ENCODE results near the gene DCC.

Gene DCC

DNA sequence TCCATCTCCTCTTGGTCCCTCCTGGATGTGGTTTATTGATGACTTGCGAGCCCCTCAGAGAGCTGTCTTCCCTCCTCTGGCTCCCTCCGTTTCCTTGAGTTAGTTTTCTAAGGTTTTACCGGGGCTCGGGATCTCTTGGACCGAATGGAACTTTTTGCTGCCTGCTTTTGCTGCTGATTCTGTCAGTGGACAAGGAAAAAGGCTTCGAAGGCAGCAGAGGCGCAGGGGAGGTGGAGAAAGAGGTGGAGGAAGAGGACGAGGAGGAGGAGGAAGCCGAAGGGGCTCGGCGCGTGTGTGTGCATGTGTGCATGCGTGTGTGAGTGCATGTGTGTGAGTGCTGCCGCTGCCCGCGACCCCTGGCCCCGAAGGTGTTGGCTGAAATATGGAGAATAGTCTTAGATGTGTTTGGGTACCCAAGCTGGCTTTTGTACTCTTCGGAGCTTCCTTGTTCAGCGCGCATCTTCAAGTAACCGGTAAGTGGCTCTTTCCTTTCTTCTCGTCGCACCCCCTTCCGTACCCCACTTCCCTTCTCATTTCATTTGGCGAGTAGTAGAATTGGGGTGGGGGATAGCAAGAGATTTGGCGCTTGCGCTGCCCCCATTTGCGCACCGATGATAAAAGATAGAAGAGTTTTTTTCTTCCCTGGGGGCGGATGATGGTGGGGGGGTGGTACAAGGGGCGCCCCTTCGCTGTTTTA lies 557 bp downstream of the DCC start:
- Histone ChIP-seq H3K36me3 (ENCODE audit: insufficient read depth, low read length) (no peaks in the 10 kb centered on the region), H3K9me3 (ENCODE audit: low read length) (no peaks in the 10 kb centered on the region), H2AFZ (ENCODE audit: low read depth, low read length) (peak overlapping the region; percentile 96), H3K27me3 (ENCODE audit: insufficient read depth, low read length) (peaks cover 10% of the 10 kb centered on the region), H3K4me1 (ENCODE audit: insufficient read depth, low read length) (peaks cover 29% of the 10 kb centered on the region), H3K4me3 (ENCODE audit: low read length) (peak overlapping the region; percentile 53)

DNA sequence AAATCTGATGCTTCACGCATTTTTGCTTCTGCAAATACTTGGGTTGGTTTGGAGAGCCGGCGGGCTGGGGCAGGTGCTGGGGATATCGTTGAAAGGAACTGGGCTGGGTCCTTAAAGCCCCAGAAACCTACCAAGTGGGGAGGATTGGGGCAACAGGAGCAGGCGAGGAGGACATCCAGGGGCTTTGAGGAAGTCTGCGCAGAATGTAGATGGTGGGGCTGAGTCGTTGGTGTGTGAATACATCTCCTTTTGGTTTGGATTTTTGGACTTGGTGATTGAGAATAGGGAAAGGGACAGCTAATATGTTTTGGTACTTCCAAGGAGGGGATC lies 1.1 kb downstream of the DCC start:
- Histone ChIP-seq H3K4me1 (ENCODE audit: insufficient read depth, low read length) (peaks cover 29% of the 10 kb centered on the region), H3K36me3 (ENCODE audit: insufficient read depth, low read length) (no peaks in the 10 kb centered on the region), H3K27me3 (ENCODE audit: insufficient read depth, low read length) (peaks cover 10% of the 10 kb centered on the region), H3K9me3 (ENCODE audit: low read length) (no peaks in the 10 kb centered on the region), H2AFZ (ENCODE audit: low read depth, low read length) (peak overlapping the region; percentile 96), H3K4me3 (ENCODE audit: low read length) (peak overlapping the region; percentile 53)

DNA sequence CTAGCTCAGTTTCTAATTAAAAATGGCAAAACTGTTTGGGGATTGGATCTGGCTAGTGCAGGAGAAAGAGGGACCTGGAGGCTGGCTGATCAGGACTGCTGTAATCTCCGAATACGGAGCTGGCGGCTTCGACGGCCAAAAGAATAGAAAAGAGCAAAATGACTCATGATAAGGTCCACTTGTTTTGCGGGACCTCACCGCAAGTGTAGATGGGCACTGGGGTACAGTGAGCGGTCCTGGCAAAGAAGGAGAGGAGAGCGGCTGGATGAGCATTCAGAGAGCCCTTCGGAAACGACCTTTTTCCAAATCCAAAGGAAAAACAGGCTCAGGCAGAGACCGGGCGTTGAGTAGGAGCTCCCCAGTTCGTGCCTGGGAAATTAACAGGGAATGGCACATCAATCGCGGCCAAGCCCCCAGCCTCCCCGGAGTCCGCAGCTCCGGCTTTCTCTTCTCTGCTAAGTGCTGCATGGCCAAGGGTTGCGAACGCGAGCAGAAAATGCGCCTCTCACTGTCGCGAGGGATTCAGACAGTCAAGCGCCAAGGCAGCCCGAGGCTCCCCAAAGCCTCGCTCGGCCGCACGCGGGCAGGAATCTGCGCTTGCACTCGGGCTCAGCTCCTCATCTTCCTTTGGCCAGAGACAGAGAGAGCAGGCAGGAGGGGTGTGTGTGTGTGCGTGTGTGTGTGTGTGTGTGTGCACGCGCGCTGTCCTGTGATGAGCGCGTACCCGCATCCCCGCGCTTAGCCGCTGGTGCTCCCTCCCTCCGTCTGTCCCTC lies 1.8 kb downstream of the DCC start:
- Histone ChIP-seq H3K9me3 (ENCODE audit: low read length) (no peaks in the 10 kb centered on the region), H3K4me3 (ENCODE audit: low read length) (peak overlapping the region; percentile 53), H3K4me1 (ENCODE audit: insufficient read depth, low read length) (peaks cover 29% of the 10 kb centered on the region), H3K27me3 (ENCODE audit: insufficient read depth, low read length) (peaks cover 10% of the 10 kb centered on the region), H3K36me3 (ENCODE audit: insufficient read depth, low read length) (no peaks in the 10 kb centered on the region), H2AFZ (ENCODE audit: low read depth, low read length) (peak overlapping the region; percentile 66)

DNA sequence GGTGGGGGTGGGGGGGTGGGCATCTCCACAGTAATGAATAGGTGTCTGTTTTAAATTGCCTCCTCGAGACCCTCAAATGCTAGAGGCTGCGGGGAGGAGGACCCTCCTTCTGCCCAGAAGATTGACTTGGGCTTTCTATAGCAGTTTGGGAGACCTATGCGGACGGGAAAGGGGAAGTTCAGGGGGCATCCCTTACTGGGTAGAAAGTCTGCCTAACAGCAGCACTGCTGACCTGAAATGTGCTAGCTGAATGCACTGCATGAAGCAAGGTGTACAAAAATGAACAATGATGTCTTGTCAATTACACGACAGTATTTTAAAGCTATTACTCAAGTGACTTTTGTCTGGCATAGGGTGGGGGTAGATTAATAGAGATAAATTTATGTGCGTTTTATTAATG lies 2.5 kb downstream of the DCC start:
- H3K4me3 ChIP-seq (ENCODE audit: low read length), result peak overlapping the region; percentile 53
- no peaks in the 10 kb centered on the region for H3K9me3 ChIP-seq (ENCODE audit: low read length)
- H3K4me1 ChIP-seq (ENCODE audit: insufficient read depth, low read length), result peaks cover 29% of the 10 kb centered on the region
- no peak overlapping the region for H2AFZ ChIP-seq (ENCODE audit: low read depth, low read length)
- peaks cover 10% of the 10 kb centered on the region for H3K27me3 ChIP-seq (ENCODE audit: insufficient read depth, low read length)
- H3K36me3 ChIP-seq (ENCODE audit: insufficient read depth, low read length), result no peaks in the 10 kb centered on the region

DNA sequence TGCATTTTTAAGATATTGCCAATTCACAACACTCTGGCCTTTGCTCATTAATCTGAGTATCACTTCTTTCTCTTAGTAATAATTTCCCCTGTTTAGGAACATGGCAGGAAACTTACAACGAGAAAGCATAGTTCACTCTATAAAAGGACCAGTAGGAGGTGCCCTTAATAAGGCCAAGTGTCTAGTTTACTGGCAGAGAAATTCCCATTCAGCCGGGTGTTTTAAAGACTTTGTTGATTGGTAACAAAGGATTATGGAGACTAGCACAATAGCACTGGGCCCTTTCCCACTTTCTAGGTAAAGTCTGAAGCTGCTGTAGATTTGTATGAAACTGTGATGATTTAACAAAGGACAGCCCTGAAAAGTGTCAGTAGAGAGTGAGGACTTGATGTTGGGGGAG lies 3.1 kb downstream of the DCC start:
- Histone ChIP-seq H2AFZ (ENCODE audit: low read depth, low read length) (no peak overlapping the region), H3K4me3 (ENCODE audit: low read length) (peak overlapping the region; percentile 53), H3K9me3 (ENCODE audit: low read length) (no peaks in the 10 kb centered on the region), H3K4me1 (ENCODE audit: insufficient read depth, low read length) (peaks cover 29% of the 10 kb centered on the region), H3K36me3 (ENCODE audit: insufficient read depth, low read length) (no peaks in the 10 kb centered on the region), H3K27me3 (ENCODE audit: insufficient read depth, low read length) (peaks cover 10% of the 10 kb centered on the region)

DNA sequence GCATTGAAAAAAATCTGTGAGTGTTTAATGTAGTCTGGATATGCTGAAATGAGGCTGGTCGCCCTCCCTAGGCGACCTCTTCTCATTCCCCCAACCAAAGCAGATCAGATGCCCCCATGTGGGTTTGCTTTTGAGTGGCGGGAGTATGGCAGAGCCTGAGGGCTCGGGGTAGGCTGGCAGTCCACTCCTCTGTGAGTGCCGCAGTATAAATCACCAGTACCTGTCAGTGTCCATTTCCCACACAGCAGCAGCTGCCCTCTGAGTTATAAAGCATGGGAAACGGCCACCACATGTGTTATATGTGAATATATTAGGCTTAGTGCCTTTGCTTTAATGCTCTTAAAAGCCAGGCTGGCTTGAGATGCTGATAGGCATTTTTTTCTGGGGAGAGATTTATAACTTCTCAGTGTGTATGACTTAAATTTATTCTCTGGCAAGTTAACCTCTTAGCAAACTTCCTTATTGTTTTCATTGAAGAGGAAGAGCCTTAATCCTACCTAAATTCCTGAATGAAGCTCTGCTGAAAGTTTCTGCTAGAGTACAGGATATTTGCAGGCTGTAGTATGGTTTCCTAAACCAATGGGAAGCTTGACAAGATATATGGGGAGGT lies 3.8 kb downstream of the DCC start:
- Histone ChIP-seq H3K9me3 (ENCODE audit: low read length) (no peaks in the 10 kb centered on the region), H3K4me1 (ENCODE audit: insufficient read depth, low read length) (peaks cover 29% of the 10 kb centered on the region), H3K27me3 (ENCODE audit: insufficient read depth, low read length) (peaks cover 10% of the 10 kb centered on the region), H2AFZ (ENCODE audit: low read depth, low read length) (no peak overlapping the region), H3K4me3 (ENCODE audit: low read length) (peak overlapping the region; percentile 53), H3K36me3 (ENCODE audit: insufficient read depth, low read length) (no peaks in the 10 kb centered on the region)

DNA sequence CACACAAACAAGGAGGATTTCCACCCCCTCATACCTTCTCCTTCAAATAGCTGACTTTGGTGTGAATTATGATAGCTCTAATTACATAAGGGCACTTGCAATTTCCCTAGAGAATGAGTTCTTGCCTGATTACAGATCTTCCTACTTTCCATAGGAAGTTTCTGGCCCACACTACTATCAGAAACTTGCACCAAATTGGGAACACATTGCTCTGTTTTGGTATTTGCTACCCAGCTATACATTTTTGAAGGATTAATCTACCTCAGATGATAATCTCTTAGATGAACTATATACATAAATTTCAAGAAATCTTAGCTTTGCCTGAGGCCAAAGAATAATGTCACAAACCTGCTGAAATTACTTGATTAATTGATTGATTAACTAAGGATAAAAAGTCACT lies 4.9 kb downstream of the DCC start:
- Histone ChIP-seq H3K36me3 (ENCODE audit: insufficient read depth, low read length) (no peaks in the 10 kb centered on the region), H2AFZ (ENCODE audit: low read depth, low read length) (no peak overlapping the region), H3K4me3 (ENCODE audit: low read length) (no peak overlapping the region), H3K4me1 (ENCODE audit: insufficient read depth, low read length) (peaks cover 29% of the 10 kb centered on the region), H3K27me3 (ENCODE audit: insufficient read depth, low read length) (peaks cover 10% of the 10 kb centered on the region), H3K9me3 (ENCODE audit: low read length) (no peaks in the 10 kb centered on the region)

DNA sequence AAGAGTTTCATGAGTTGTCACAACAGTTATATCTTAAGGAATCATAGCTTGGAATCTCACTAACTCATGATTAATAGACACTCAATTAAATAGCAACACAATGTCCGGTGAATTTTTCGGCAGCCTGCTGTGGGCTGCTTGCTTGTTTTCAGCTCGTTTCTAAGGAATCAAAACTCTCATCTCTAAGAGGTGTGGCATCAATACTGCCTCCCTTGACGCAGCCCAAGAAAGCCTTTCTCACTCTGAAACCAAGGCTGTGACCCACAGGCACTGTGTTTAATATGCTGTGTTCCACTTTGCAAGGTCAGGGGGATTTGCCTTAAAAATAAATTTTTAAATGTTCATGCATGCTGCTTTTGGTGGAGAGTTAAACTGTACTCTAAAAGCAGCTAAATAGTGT lies 5.4 kb downstream of the DCC start:
- Histone ChIP-seq H3K4me3 (ENCODE audit: low read length) (no peak overlapping the region), H3K9me3 (ENCODE audit: low read length) (no peaks in the 10 kb centered on the region), H2AFZ (ENCODE audit: low read depth, low read length) (no peak overlapping the region), H3K27me3 (ENCODE audit: insufficient read depth, low read length) (peaks cover 8% of the 10 kb centered on the region), H3K36me3 (ENCODE audit: insufficient read depth, low read length) (no peaks in the 10 kb centered on the region), H3K4me1 (ENCODE audit: insufficient read depth, low read length) (peaks cover 26% of the 10 kb centered on the region)

DNA sequence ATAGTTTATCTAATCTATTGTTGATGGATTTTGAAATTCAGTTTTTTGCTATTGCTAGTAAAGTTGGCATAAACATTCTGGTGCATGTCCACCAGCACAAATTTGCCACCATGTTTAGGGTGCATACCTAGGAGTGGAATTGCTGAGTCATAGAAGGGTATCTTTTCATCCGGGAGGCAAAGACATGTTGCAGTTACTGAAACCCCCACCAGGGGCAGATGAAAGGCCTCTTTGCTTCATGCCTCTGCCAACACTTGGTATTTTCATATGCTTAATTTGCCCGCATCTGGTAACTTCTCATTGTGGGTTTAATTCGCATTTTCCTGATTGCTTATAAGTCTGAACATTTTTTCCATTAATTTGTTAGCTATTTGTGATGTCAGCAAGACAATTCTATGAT lies 8.2 kb downstream of the DCC start:
- Histone ChIP-seq H3K9me3 (ENCODE audit: low read length) (no peaks in the 10 kb centered on the region), H3K4me1 (ENCODE audit: insufficient read depth, low read length) (peaks cover 7% of the 10 kb centered on the region), H3K36me3 (ENCODE audit: insufficient read depth, low read length) (no peaks in the 10 kb centered on the region), H2AFZ (ENCODE audit: low read depth, low read length) (no peak overlapping the region), H3K27me3 (ENCODE audit: insufficient read depth, low read length) (no peaks in the 10 kb centered on the region), H3K4me3 (ENCODE audit: low read length) (no peak overlapping the region)

DNA sequence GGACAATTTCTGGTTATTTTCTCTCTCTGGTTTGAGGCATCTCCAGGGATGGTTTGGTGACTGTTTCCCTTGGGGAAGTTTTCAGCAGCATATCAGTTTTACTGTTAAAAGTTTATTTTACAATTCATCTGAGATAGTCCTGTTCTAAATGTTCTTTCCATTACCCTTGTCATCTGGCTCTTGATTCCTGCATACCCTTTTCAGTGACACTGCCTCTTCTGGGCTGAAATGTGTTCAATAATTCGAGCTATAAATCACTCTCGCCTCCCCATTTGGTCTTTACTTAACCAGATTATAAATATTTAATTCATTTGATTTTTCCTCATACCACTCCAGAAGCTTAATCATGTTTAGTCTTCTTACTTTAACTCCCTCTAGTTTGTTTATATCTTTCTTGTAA lies 9.5 kb downstream of the DCC start:
- Histone ChIP-seq H3K27me3 (ENCODE audit: insufficient read depth, low read length) (no peaks in the 10 kb centered on the region), H3K36me3 (ENCODE audit: insufficient read depth, low read length) (no peaks in the 10 kb centered on the region), H3K4me1 (ENCODE audit: insufficient read depth, low read length) (peaks cover 3% of the 10 kb centered on the region), H3K9me3 (ENCODE audit: low read length) (no peaks in the 10 kb centered on the region), H2AFZ (ENCODE audit: low read depth, low read length) (no peak overlapping the region), H3K4me3 (ENCODE audit: low read length) (no peak overlapping the region)

DNA sequence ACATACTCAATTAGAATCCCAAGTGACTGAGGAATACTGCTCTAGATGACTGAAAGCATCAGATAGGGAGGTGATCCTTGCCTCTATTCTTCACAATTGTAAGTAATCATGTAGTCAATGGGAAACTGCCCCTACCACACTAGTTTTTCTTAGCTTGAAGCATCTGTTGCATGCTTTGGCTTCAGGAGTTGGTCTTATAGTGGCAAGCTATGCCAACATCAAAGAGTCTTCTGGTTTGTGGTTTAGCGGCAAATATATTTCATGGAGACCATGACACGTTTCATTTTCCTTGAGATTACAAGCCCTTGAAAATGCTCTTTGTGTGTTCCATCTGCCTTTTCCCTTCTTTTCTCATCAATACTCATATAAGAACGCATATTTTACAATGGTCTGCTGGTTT lies 12.9 kb downstream of the DCC start:
- Histone ChIP-seq H3K4me3 (ENCODE audit: low read length) (no peak overlapping the region), H3K27me3 (ENCODE audit: insufficient read depth, low read length) (no peaks in the 10 kb centered on the region), H2AFZ (ENCODE audit: low read depth, low read length) (no peak overlapping the region), H3K9me3 (ENCODE audit: low read length) (no peaks in the 10 kb centered on the region), H3K4me1 (ENCODE audit: insufficient read depth, low read length) (peaks cover 3% of the 10 kb centered on the region), H3K36me3 (ENCODE audit: insufficient read depth, low read length) (no peaks in the 10 kb centered on the region)

DNA sequence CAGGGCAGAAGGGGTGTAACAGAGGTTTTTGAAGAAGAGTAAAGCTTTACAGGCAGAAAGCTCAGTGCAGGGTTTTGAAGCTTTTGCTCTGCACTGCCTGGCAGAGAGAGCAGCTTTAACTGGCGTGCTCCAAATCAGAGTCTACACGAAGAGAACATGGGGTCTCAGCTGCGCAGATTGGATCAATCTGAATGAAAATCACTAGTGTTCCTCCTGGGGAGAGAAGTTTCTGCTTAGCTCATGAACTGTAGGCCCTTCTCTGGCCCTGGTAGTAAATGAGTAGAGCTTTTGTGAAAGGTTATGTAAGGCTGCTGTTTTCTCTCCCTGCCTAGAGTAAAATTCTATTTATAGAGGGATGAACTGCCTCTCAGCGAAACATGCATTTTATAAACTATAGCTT lies 13.6 kb downstream of the DCC start:
- Histone ChIP-seq H2AFZ (ENCODE audit: low read depth, low read length) (no peak overlapping the region), H3K9me3 (ENCODE audit: low read length) (no peaks in the 10 kb centered on the region), H3K4me3 (ENCODE audit: low read length) (no peak overlapping the region), H3K27me3 (ENCODE audit: insufficient read depth, low read length) (no peaks in the 10 kb centered on the region), H3K36me3 (ENCODE audit: insufficient read depth, low read length) (no peaks in the 10 kb centered on the region), H3K4me1 (ENCODE audit: insufficient read depth, low read length) (peaks cover 3% of the 10 kb centered on the region)

DNA sequence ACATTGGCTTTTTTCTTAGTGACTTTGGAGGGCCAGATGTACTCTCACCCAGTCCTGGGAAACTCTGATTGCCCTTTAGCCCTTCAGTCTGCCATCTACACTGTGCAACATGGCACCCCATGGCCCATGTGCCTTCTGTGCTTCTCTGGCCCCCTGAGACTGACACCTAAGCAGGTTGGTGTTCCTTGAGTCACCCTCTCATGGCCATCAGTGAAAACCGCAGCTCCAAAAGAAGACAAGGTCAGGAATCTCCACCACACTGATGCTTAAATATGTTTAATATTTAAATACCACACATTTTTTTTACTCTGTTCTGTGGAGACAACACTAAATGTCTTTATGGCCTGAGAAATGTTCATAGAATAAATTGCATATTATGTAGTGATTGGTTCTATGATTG lies 23.9 kb downstream of the DCC start:
- Histone ChIP-seq H3K36me3 (ENCODE audit: insufficient read depth, low read length) (no peaks in the 10 kb centered on the region), H3K9me3 (ENCODE audit: low read length) (peaks cover 1% of the 10 kb centered on the region), H2AFZ (ENCODE audit: low read depth, low read length) (no peak overlapping the region), H3K4me3 (ENCODE audit: low read length) (no peak overlapping the region), H3K27me3 (ENCODE audit: insufficient read depth, low read length) (no peaks in the 10 kb centered on the region), H3K4me1 (ENCODE audit: insufficient read depth, low read length) (no peaks in the 10 kb centered on the region)

All from neuron (in vitro differentiated cells).